Omental fat pad (tissue), 4 donors: ENCODE results near the gene CNST. TPM values are rescaled to one million over a fixed set of nuclear protein-coding genes. Genes with fewer than 3 reads are reported as not detected.
"Not testable (repeated sequence)": the region's sequence is repeated elsewhere in the genome, so short reads cannot be mapped to it uniquely, and the experiment has no call there.

Source experiments
- ATAC-seq: fragments of 150-250 bp; one replicate; pipeline ENCODE4 v1.9.1; 2016; ENCODE audit warnings: mild to moderate bottlenecking, moderate library complexity; ENCODE audit not compliant: low FRiP score
- DNase-seq: peaks from one replicate; pipeline ENCODE4 v3.0.0-alpha.2; 2019; ENCODE audit warnings: low spot score
- total RNA-seq, 4 donors: library from RNA; depleted of rRNA; stranded (reverse); fragments of >200 nt; gene quantifications; one replicate each; pipeline ENCODE4 v1.1.0, GENCODE V29; 2016
- TF ChIP-seq, protein P1 (sequence below), 3 donors: fragments of 450-650 bp; IDR thresholded peaks; one replicate each; pipeline ENCODE4 v1.5.1; 2016 to 2017; ENCODE audit warnings: antibody characterized with exemption in 3 of 3, mild to moderate bottlenecking in 3 of 3, moderate library complexity in 2 of 3

CNST gene
- total RNA-seq, 4 donors from 2014 or later = 23.0 to 35.3 (median 33.4) TPM

GRCh38 chr1:246567646-246568235 is 1.5 kb downstream of the CNST start:
- DNase-seq = no peak
- ATAC-seq = no peak
- TF ChIP-seq, protein P1, sequence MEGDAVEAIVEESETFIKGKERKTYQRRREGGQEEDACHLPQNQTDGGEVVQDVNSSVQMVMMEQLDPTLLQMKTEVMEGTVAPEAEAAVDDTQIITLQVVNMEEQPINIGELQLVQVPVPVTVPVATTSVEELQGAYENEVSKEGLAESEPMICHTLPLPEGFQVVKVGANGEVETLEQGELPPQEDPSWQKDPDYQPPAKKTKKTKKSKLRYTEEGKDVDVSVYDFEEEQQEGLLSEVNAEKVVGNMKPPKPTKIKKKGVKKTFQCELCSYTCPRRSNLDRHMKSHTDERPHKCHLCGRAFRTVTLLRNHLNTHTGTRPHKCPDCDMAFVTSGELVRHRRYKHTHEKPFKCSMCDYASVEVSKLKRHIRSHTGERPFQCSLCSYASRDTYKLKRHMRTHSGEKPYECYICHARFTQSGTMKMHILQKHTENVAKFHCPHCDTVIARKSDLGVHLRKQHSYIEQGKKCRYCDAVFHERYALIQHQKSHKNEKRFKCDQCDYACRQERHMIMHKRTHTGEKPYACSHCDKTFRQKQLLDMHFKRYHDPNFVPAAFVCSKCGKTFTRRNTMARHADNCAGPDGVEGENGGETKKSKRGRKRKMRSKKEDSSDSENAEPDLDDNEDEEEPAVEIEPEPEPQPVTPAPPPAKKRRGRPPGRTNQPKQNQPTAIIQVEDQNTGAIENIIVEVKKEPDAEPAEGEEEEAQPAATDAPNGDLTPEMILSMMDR (IDR thresholded peaks at IDR 0.05) = no peak

- ATAC-seq (no peak), DNase-seq (no peak)
- TF ChIP-seq, protein P1 (IDR thresholded peaks at IDR 0.05) = no peak
These were observed 3.3 kb downstream of the CNST start for GRCh38 chr1:246569248-246570238.

GRCh38 chr1:246571309-246571708 is 5.1 kb downstream of the CNST start:
- DNase-seq, ATAC-seq: not testable (repeated sequence)

DNA sequence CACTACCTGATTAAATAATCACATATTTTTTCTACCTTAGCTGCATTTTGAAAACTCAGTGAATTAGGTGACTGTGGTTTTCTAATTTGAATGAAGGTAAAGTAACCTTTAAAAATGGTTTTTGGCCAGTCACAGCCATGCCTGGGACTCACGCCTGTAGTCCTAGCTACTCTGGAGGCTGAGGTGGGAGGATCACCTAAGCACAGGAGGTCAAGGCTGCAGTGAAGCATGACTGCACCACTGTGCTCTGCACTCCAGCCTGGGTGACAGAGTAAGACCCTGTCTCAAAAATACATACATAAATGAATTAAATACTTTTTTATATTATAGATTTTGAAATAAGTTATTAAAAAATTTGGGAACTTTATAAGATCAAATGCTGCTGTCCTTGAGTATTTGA is 5.7 kb downstream of the CNST start:
- ATAC-seq (no peak), DNase-seq (no peak)
- TF ChIP-seq, protein P1 (IDR thresholded peaks at IDR 0.05) = no peak

DNA sequence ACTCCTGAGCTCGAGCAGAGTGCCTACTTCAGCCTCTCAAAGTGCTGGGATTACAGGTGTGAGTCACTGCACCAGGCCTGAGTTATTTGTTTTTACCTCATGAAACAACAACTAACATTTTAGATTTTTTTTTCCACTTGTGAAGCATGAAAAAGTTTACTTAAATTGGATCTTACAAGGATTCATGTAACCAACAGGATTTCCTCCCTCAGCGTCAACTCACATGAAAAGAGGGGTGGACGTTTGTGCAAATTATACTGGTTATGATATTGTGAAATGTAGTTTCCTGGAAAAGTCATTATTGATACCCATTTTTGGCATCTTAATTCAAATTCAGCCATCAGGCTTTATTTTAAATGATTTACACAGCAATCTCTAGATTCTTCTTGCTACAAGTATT is 6.5 kb downstream of the CNST start:
- ATAC-seq (peak; percentile 33), DNase-seq (no peak)
- TF ChIP-seq, protein P1 (IDR thresholded peaks at IDR 0.05) = no peak

GRCh38 chr1:246573491-246573890 is 7.2 kb downstream of the CNST start:
- no peak for ATAC-seq
- TF ChIP-seq, protein P1 (IDR thresholded peaks at IDR 0.05) = no peak
- DNase-seq = no peak

DNA sequence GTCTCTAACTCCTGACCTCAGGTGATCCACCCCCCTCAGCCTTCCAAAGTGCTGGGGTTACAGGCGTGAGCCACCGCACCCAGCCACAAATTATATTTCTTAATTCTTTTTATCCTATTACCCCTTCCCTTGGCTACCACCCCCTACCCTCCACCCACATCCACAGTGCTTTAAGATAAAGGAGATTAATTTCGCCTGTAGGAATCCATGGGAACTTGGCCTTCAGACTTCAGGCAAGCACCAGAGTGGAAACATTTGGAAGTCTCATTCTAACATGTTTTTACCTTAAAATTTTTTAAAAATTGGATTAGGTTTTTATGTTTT is 10.4 kb downstream of the CNST start:
- TF ChIP-seq, protein P1 (IDR thresholded peaks at IDR 0.05) = no peak
- no peak for DNase-seq
- no peak for ATAC-seq
